Astrocyte of the spinal cord (primary cell): Measurements from ENCODE around the gene KIF26B.

Experiments
- DNase-seq: peaks from one replicate; pipeline ENCODE4 v3.0.0; 2011; ENCODE audit warnings: low read depth, low spot score
- H3K4me3 ChIP-seq: 2 replicates; pipeline ENCODE4 v1.5.1; 2011; ENCODE audit warnings: low read depth, mild to moderate bottlenecking, low read length, moderate library complexity
- in situ Hi-C: cut with HindIII; loops from 2 replicates; pipeline ENCODE4 v1.10.0; 2017; ENCODE audit warnings: low sequenced_read_pairs
- TF ChIP-seq, protein P1 (sequence below): IDR thresholded peaks from 2 replicates; pipeline ENCODE4 v1.5.1; 2012; ENCODE audit warnings: low read depth, mild to moderate bottlenecking, low read length, inconsistent platforms

KIF26B gene

DNA sequence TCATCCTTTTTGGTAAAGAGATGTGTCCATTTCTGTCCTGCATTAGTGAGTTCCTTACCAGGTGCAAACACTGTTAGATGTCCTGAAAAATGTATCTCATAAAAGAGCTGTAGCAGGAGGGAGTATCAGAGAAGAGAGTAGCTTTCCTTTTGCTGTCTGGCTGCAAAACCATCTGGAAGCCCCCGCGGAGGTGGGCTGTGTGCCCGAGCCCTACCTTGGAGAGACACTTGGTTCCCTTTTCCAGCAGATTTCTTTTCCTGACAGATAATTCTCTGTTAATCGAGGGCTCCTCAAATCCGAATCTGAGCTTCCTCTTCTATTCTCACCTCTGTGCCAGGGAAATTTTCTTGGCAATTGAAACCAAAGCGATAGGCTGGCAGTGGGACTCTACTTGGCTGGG is 53.0 kb downstream of the KIF26B start:
- TF ChIP-seq, protein P1, sequence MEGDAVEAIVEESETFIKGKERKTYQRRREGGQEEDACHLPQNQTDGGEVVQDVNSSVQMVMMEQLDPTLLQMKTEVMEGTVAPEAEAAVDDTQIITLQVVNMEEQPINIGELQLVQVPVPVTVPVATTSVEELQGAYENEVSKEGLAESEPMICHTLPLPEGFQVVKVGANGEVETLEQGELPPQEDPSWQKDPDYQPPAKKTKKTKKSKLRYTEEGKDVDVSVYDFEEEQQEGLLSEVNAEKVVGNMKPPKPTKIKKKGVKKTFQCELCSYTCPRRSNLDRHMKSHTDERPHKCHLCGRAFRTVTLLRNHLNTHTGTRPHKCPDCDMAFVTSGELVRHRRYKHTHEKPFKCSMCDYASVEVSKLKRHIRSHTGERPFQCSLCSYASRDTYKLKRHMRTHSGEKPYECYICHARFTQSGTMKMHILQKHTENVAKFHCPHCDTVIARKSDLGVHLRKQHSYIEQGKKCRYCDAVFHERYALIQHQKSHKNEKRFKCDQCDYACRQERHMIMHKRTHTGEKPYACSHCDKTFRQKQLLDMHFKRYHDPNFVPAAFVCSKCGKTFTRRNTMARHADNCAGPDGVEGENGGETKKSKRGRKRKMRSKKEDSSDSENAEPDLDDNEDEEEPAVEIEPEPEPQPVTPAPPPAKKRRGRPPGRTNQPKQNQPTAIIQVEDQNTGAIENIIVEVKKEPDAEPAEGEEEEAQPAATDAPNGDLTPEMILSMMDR, result no peak
- no peak for DNase-seq
- in situ Hi-C loops, result no loop called here
- no peak overlapping the region for H3K4me3 ChIP-seq

DNA sequence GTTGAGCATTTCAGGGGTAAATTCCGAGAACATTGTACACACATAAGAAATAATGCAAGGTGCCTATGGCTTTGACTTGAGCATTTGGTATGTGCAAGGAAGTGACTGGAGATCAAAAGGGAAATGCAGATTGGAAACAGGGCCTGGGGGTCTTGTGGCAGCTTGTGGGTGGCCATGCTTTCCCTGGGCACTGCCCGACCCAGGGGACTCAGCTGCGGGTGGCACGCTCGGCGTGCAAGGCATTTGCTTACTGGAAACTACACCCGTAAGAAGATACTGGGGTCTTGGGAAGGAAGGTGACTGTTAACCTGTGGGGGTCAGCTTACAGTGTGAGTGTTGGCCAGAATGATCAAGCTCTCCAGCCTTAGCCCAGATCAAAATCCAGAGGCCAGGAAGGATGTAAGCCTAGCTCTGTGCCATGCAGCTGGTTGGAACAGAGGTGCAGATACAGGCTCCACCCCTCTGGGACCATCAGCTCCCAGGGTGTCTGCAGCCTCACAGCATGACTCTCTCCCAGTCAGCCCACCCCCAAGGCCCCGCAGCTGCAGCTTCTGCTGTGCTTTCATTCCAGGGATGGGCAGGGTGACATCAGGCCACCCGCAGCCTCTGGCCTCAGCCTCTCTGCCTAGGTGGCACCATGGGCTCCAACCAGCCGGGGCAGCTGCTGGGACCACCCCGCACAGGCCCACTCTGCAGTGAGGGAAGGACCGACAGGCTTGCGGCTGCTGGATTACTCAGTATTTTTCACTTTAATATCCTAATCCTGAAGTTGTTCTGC is 55.1 kb downstream of the KIF26B start:
- H3K4me3 ChIP-seq, result no peak overlapping the region
- DNase-seq, result no peak
- in situ Hi-C loops, result no loop called here
- TF ChIP-seq, protein P1, result no peak

DNA sequence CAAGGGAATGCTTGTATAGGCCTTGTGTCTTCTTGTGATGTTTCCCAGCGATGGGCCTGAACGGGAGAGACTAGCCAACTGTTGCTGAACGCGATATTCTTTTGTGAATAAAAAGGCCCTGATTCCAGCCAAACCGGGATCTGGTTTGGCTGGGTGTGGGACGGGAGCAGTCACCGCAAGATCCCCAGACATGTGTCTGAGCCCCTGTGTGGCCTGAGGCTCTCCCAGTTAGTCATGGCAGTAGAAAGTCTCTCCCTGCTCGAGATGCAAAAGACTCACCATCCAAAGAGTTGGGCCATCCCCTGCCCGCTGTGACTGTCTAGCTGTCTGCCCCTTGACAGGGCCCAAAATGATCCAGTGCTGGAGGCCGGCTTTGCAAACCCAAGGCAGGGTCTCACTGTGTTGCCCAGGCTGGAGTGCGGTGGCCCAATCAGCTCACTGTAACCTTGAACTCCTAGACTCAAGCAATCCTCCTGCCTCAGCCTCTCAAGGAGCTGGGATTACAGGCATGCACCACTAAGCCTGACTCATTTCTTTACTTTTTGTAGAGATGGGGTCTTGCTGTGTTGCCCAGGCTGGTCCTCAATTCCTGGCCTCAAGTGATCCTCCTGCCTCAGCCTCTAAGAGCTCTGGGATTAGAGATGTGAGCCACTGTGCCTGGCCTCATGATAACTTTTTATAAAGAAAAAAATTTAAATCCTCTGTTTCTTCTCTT is 56.4 kb downstream of the KIF26B start:
- TF ChIP-seq, protein P1, result no peak
- no peak for DNase-seq
- in situ Hi-C loops, result no loop called here
- no peak overlapping the region for H3K4me3 ChIP-seq

DNA sequence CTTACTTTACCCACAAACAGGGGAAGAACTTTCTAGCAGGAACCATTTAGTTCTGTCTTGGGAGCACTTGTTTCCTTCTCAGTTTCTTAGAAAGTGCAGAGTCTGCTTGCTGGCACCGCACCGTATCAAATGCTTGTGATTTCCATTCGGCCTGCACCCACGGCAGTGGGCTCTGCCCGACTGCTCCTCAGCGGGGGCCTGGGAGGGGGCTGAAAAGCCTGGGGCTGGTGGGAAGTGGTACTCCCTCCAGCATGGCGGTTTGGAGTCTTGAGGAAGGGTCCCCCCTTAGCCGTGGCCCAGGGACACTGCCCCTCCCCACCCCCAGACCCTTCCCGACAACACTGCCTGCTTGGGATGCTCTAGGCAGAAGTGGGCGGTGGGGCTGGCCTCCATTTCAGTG is 57.0 kb downstream of the KIF26B start:
- TF ChIP-seq, protein P1, result no peak
- DNase-seq, result no peak
- in situ Hi-C loops, result no loop called here
- H3K4me3 ChIP-seq, result no peak overlapping the region

DNA sequence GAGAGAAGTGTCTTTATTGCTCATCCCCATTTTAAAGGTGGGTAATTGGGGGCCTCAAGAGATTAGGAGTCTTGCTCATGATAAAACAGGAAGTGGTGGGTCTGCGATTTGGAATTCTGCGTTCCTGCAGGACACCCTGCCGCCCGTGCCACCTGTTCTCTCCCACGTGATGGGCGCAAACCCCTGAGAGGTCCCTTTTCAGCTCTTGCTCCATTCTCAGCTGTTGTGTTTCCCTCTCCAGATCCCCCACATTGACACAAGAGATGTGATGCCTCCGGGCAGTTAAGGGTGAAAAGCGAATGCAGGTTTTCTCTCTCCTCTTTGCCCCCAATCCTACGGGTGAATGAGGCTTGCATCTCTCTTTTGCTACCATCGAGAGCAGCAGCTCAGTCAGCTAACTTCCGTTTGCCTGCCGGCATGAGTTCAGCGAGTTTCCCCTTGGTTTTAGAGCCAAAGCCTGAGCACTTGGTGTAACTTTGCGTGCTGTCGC is 57.5 kb downstream of the KIF26B start:
- in situ Hi-C loops, result no loop called here
- TF ChIP-seq, protein P1, result no peak
- no peak overlapping the region for H3K4me3 ChIP-seq
- DNase-seq, result no peak

DNA sequence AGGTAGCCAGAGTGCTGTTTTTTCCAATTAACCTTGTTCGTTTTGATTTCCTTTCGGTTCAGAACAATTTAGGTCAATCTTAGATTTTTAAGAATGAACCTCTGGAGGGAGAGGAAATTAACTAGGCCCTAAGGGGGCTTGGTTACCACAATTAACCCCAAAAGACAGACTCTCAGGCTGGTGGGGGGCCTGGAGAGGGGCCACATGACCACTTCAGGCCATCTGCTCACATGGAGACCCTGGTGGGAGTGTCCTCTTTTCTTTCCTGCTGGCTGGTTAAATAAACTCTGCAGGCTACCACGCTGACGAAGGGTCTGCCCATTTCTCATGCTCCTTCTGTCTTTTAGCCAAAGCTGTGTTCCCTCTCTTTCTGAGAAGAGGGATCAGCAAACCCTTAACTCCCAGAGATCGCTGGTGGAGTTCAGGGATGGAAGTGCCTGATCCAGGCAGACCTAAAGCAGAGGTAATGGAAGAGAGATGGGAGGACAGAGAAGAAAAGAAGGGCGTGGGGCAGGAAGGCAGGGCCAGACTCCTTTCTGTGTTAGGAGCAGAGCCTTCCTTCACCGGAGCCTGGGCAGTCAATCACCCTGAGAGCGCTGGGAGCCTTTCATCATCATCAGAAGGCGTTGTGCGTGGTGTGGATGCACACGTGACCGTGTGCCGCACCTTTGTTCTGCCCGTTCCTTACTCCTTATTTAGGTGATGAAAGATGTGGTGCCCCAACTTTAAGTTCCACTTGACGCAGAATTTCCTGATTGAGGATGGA is 58.5 kb downstream of the KIF26B start:
- in situ Hi-C loops, result no loop called here
- no peak overlapping the region for H3K4me3 ChIP-seq

More for the DNA sequence above, 58.5 kb downstream of the KIF26B start:
- TF ChIP-seq, protein P1, result no peak
- no peak for DNase-seq
